Activated naive CD8-positive, alpha-beta T cell treated with anti-CD3 and anti-CD28 coated beads for 36 hours (primary cell): ENCODE measurements around the gene MSMO1. TPM values are rescaled to one million over a fixed set of nuclear protein-coding genes. Genes with fewer than 3 reads are reported as not detected.
"Not testable (repeated sequence)": the region's sequence is repeated elsewhere in the genome, so short reads cannot be mapped to it uniquely, and the experiment has no call there.

Experiments
- DNase-seq: peaks from one replicate; pipeline ENCODE4 v3.0.0; 2021
- H3K27ac Mint-ChIP-seq: one replicate; pipeline ENCODE4 v1.8.0; 2022; ENCODE audit warnings: mild to moderate bottlenecking, moderate library complexity, mixed read lengths
- H3K27me3 Mint-ChIP-seq: one replicate; pipeline ENCODE4 v1.8.0; 2022; ENCODE audit warnings: mild to moderate bottlenecking, mixed read lengths
- H3K36me3 Mint-ChIP-seq: one replicate; pipeline ENCODE4 v1.8.0; 2021; ENCODE audit warnings: mild to moderate bottlenecking, mixed read lengths
- H3K4me1 Mint-ChIP-seq: one replicate; pipeline ENCODE4 v1.8.0; 2021; ENCODE audit warnings: mixed read lengths
- H3K4me3 Mint-ChIP-seq: one replicate; pipeline ENCODE4 v1.8.0; 2022; ENCODE audit warnings: mild to moderate bottlenecking, moderate library complexity, mixed read lengths
- H3K9me3 Mint-ChIP-seq: one replicate; pipeline ENCODE4 v1.8.0; 2022; ENCODE audit warnings: mixed read lengths
- total RNA-seq, 2 experiments: library from RNA; stranded (reverse); gene quantifications; one replicate each; pipeline ENCODE4 v1.2.3, GENCODE V29; 2021

The MSMO1 gene
- 10 to 100 TPM; 29.2 to 30.0 TPM for total RNA-seq

GRCh38 chr4:165327211-165328100 is at the start of gene MSMO1:
Gene MSMO1, plus strand, starts transcription at chr4:165327669. Its CDS starts 5,702 bp downstream, at chr4:165333371.
- peak; percentile 99 for DNase-seq
- Mint-ChIP-seq H3K4me3 (no peak within 1 kb of the TSS), H3K27ac (no peak within 1 kb of the TSS), H3K27me3 (no peaks in the 10 kb centered on the region), H3K4me1 (peaks cover 32% of the 10 kb centered on the region), H3K9me3 (no peaks in the 10 kb centered on the region), H3K36me3 (peaks cover 21% of the 10 kb centered on the region)

- not testable (repeated sequence) for H3K4me1 Mint-ChIP-seq, H3K4me3 Mint-ChIP-seq, H3K9me3 Mint-ChIP-seq, H3K27me3 Mint-ChIP-seq, DNase-seq, H3K27ac Mint-ChIP-seq
- H3K36me3 Mint-ChIP-seq: peaks cover 29% of the 10 kb centered on the region
These were observed 47.9 kb upstream of the MSMO1 start for GRCh38 chr4:165279531-165279930.

- Mint-ChIP-seq H3K36me3 (peaks cover 48% of the 10 kb centered on the region), H3K4me1 (peaks cover 36% of the 10 kb centered on the region)
- DNase-seq, H3K27me3 Mint-ChIP-seq, H3K27ac Mint-ChIP-seq, H3K9me3 Mint-ChIP-seq, H3K4me3 Mint-ChIP-seq: not testable (repeated sequence)
These were observed 42.8 kb upstream of the MSMO1 start for GRCh38 chr4:165284697-165285096.

- H3K4me1 Mint-ChIP-seq: peaks cover 36% of the 10 kb centered on the region
- H3K9me3 Mint-ChIP-seq, H3K27me3 Mint-ChIP-seq, DNase-seq: not testable (repeated sequence)
- H3K36me3 Mint-ChIP-seq: peaks cover 51% of the 10 kb centered on the region
- peak overlapping the region; percentile 71 for H3K27ac Mint-ChIP-seq
- peak overlapping the region; percentile 14 for H3K4me3 Mint-ChIP-seq
These were observed 40.7 kb upstream of the MSMO1 start for GRCh38 chr4:165286619-165287340.

GRCh38 chr4:165288226-165288625 is 39.2 kb upstream of the MSMO1 start:
- Mint-ChIP-seq H3K27ac (no peak overlapping the region), H3K27me3 (no peaks in the 10 kb centered on the region), H3K36me3 (peaks cover 41% of the 10 kb centered on the region), H3K4me1 (peaks cover 36% of the 10 kb centered on the region), H3K9me3 (peaks cover 6% of the 10 kb centered on the region), H3K4me3 (no peak overlapping the region)
- DNase-seq: no peak

GRCh38 chr4:165288639-165289422 is 38.6 kb upstream of the MSMO1 start:
- Mint-ChIP-seq H3K27ac (peak overlapping the region; percentile 40), H3K4me1 (peaks cover 36% of the 10 kb centered on the region), H3K9me3 (peaks cover 6% of the 10 kb centered on the region), H3K27me3 (no peaks in the 10 kb centered on the region), H3K4me3 (no peak overlapping the region), H3K36me3 (peaks cover 39% of the 10 kb centered on the region)
- DNase-seq: no peak

- no peaks in the 10 kb centered on the region for H3K27me3 Mint-ChIP-seq
- peaks cover 38% of the 10 kb centered on the region for H3K36me3 Mint-ChIP-seq
- H3K27ac Mint-ChIP-seq: no peak overlapping the region
- H3K9me3 Mint-ChIP-seq: peaks cover 4% of the 10 kb centered on the region
- peaks cover 41% of the 10 kb centered on the region for H3K4me1 Mint-ChIP-seq
- H3K4me3 Mint-ChIP-seq: no peak overlapping the region
- no peak for DNase-seq
These were observed 38.1 kb upstream of the MSMO1 start for GRCh38 chr4:165289423-165289785.

- H3K36me3 Mint-ChIP-seq: peaks cover 36% of the 10 kb centered on the region
- no peak overlapping the region for H3K27ac Mint-ChIP-seq
- H3K4me1 Mint-ChIP-seq: peaks cover 29% of the 10 kb centered on the region
- H3K4me3 Mint-ChIP-seq: no peak overlapping the region
- H3K27me3 Mint-ChIP-seq: no peaks in the 10 kb centered on the region
- no peaks in the 10 kb centered on the region for H3K9me3 Mint-ChIP-seq
- no peak for DNase-seq
These were observed 34.4 kb upstream of the MSMO1 start for GRCh38 chr4:165293061-165293460.

GRCh38 chr4:165293927-165294649 is 33.4 kb upstream of the MSMO1 start:
- Mint-ChIP-seq H3K27ac (no peak overlapping the region), H3K4me3 (no peak overlapping the region), H3K4me1 (peaks cover 20% of the 10 kb centered on the region), H3K27me3 (no peaks in the 10 kb centered on the region), H3K36me3 (peaks cover 34% of the 10 kb centered on the region), H3K9me3 (no peaks in the 10 kb centered on the region)
- no peak for DNase-seq

GRCh38 chr4:165294907-165295306 is 32.6 kb upstream of the MSMO1 start:
- DNase-seq: peak; percentile 4

GRCh38 chr4:165297626-165298025 is 29.8 kb upstream of the MSMO1 start:
- no peaks in the 10 kb centered on the region for H3K9me3 Mint-ChIP-seq
- no peak for DNase-seq
- H3K27ac Mint-ChIP-seq: no peak overlapping the region
- no peak overlapping the region for H3K4me3 Mint-ChIP-seq
- H3K36me3 Mint-ChIP-seq: peaks cover 25% of the 10 kb centered on the region
- peaks cover 29% of the 10 kb centered on the region for H3K4me1 Mint-ChIP-seq
- H3K27me3 Mint-ChIP-seq: no peaks in the 10 kb centered on the region

More at GRCh38 chr4:165294907-165295306, 32.6 kb upstream of the MSMO1 start:
- peaks cover 34% of the 10 kb centered on the region for H3K36me3 Mint-ChIP-seq
- H3K4me1 Mint-ChIP-seq: peaks cover 17% of the 10 kb centered on the region
- H3K27me3 Mint-ChIP-seq: no peaks in the 10 kb centered on the region
- H3K27ac Mint-ChIP-seq: peak overlapping the region; percentile 17
- peak overlapping the region; percentile 0 for H3K4me3 Mint-ChIP-seq
- no peaks in the 10 kb centered on the region for H3K9me3 Mint-ChIP-seq

- Mint-ChIP-seq H3K27me3 (no peaks in the 10 kb centered on the region), H3K9me3 (no peaks in the 10 kb centered on the region), H3K27ac (no peak overlapping the region), H3K4me3 (no peak overlapping the region), H3K36me3 (peaks cover 29% of the 10 kb centered on the region), H3K4me1 (peaks cover 27% of the 10 kb centered on the region)
- no peak for DNase-seq
These were observed 27.9 kb upstream of the MSMO1 start for GRCh38 chr4:165299399-165300060.

- peak overlapping the region; percentile 71 for H3K4me3 Mint-ChIP-seq
- no peaks in the 10 kb centered on the region for H3K27me3 Mint-ChIP-seq
- H3K9me3 Mint-ChIP-seq: no peaks in the 10 kb centered on the region
- DNase-seq: peak; percentile 4
- peak overlapping the region; percentile 80 for H3K27ac Mint-ChIP-seq
- peaks cover 19% of the 10 kb centered on the region for H3K36me3 Mint-ChIP-seq
- peaks cover 16% of the 10 kb centered on the region for H3K4me1 Mint-ChIP-seq
These were observed 25.6 kb upstream of the MSMO1 start for GRCh38 chr4:165301833-165302232.

GRCh38 chr4:165302658-165303057 is 24.8 kb upstream of the MSMO1 start:
- H3K9me3 Mint-ChIP-seq: no peaks in the 10 kb centered on the region
- no peaks in the 10 kb centered on the region for H3K27me3 Mint-ChIP-seq
- H3K27ac Mint-ChIP-seq: no peak overlapping the region
- no peak overlapping the region for H3K4me3 Mint-ChIP-seq
- H3K36me3 Mint-ChIP-seq: peaks cover 16% of the 10 kb centered on the region
- no peak for DNase-seq
- H3K4me1 Mint-ChIP-seq: peaks cover 16% of the 10 kb centered on the region
